ENCODE results near the gene LHFPL2. TPM values are rescaled to one million over a fixed set of nuclear protein-coding genes. Genes with fewer than 3 reads are reported as not detected.

The LHFPL2 gene
- total and polyA plus RNA-seq, 2 of the 4 experiments (the other 2 are of a cell fraction), result 6.5 to 11.3 TPM

DNA sequence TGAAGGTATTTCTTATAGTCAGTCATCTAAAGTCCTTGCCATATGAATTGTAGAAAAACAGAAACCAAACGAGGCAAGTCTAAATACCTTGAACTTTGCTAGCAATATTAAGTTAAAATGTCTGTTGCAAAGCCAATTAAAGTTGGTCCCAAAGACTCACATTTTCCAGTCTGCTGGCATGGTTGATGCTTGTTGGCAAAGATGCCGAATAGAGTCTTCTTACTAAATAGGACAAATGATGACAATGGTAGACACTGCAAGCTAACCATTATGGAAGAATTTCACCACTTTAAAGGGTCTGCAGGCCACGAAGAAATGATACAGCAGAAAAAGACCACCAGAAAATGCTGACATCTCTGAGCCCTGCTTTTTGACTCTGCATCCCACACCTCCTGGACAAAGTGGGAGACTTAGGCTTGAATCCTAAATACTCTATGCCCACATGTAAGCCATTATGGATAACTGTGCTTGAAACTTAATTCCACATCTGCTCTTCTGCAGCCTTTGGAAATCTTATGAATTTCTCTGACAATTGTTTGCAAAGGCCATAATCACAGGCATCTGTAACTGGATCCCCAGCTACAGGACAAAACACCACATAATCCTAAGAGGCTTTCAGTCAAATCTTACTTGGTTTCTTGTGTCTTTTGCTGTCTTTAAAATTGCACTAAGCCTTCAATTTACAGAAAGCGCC, 61.3 kb downstream of the LHFPL2 start:
- Histone ChIP-seq H3K23ac (ENCODE audit: low read depth, low read length) (peak overlapping the region; percentile 30; the same call in 1 of the 2 replicates), H4K91ac (ENCODE audit: insufficient read depth, low read depth, low read length) (peak overlapping the region; percentile 37; the same call in 1 of the 2 replicates), H3K9me1 (ENCODE audit: insufficient read depth, low read length) (peaks cover 30% of the 10 kb centered on the region), H3K14ac (replicated peaks; ENCODE audit: low read depth, low read length) (peak overlapping the region; percentile 33; the same call in 1 of the 2 replicates), H3K9me3 (ENCODE audit: control insufficient read depth, insufficient read depth, low read length) (no peaks in the 10 kb centered on the region), H3K4me3 (ENCODE audit: insufficient read depth, low read depth, low read length) (no peak overlapping the region), H2BK120ac (ENCODE audit: low read depth, low read length) (peak overlapping the region; percentile 28), H3K4me2 (ENCODE audit: low read depth, low read length) (no peak overlapping the region), H3K18ac (ENCODE audit: low read depth, low read length) (peak overlapping the region; percentile 77), H3K4me1 (ENCODE audit: control insufficient read depth, insufficient read depth, low read length) (peaks cover 27% of the 10 kb centered on the region), H3K9ac (ENCODE audit: low read depth, low read length) (no peak overlapping the region), H4K5ac (ENCODE audit: low read depth, low read length) (peak overlapping the region; percentile 51), H2AK5ac (ENCODE audit: low read depth, low read length) (peak overlapping the region; percentile 52; the same call in 1 of the 2 replicates), H2AFZ (replicated peaks; ENCODE audit: low read length, poor library complexity) (no peak overlapping the region), H3K27me3 (ENCODE audit: control insufficient read depth, insufficient read depth, low read length) (no peaks in the 10 kb centered on the region), H3K79me1 (ENCODE audit: low read depth in 1 of 2, low read length in 2 of 2) (peaks cover 28 to 49% of the 10 kb centered on the region in 2 experiments), H3K56ac (ENCODE audit: extremely low read depth, insufficient read depth, low read length) (peak overlapping the region; percentile 18; the same call in 1 of the 2 replicates), H2BK15ac (ENCODE audit: low read depth, low read length) (peak overlapping the region; percentile 72; the same call in 1 of the 3 replicates), H2BK20ac (ENCODE audit: low read depth, low read length) (peak overlapping the region; percentile 65), H4K8ac (ENCODE audit: low read depth in 2 of 2, low read length in 2 of 2) (peak overlapping the region; percentile 0 to 43; a peak in 2 of 4 replicates), H4K20me1 (ENCODE audit: insufficient read depth, low read length) (peaks cover 7% of the 10 kb centered on the region), H3K36me3 (ENCODE audit: control insufficient read depth, insufficient read depth, low read length) (peaks cover 7% of the 10 kb centered on the region), H2BK5ac (ENCODE audit: low read depth, low read length, poor library complexity, severe bottlenecking) (peak overlapping the region; percentile 38), H3K27ac (ENCODE audit: insufficient read depth, low read length) (peak overlapping the region; percentile 47), H2AK9ac (replicated peaks; ENCODE audit: low read depth, low read length, poor library complexity) (no peak overlapping the region), H3K4ac (ENCODE audit: low read depth, low read length) (peak overlapping the region; percentile 42)
- intact Hi-C loops (cut with micrococcal nuclease) (no loop called here), dilution Hi-C loops (cut with HindIII; ENCODE audit: low sequenced_read_pairs, unreplicated experiment) (no loop called here), in situ Hi-C loops (cut with MboI; ENCODE audit: low sequenced_read_pairs) (no loop called here)
- DNase-seq (no peak), ATAC-seq (ENCODE audit: low read depth) (no peak)
- WGBS, 2 experiments (ENCODE audit: extremely low coverage in 2 of 2, insufficient read length in 1 of 2), result no CpG with 5 or more reads among the region's 4 CpGs
- no TSS peak for BruUV-seq (replicated peaks)
- ChIA-PET POLR2A (ENCODE audit: unreplicated experiment) (no interaction called here), CTCF (no interaction called here)
- TF ChIP-seq, protein P1, sequence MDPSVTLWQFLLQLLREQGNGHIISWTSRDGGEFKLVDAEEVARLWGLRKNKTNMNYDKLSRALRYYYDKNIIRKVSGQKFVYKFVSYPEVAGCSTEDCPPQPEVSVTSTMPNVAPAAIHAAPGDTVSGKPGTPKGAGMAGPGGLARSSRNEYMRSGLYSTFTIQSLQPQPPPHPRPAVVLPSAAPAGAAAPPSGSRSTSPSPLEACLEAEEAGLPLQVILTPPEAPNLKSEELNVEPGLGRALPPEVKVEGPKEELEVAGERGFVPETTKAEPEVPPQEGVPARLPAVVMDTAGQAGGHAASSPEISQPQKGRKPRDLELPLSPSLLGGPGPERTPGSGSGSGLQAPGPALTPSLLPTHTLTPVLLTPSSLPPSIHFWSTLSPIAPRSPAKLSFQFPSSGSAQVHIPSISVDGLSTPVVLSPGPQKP (IDR thresholded peaks at IDR 0.05; ENCODE audit: borderline replicate concordance, low read depth, low read length), result no peak
- TF ChIP-seq CTCF (conservative IDR thresholded peaks at IDR 0.05; ENCODE audit: low read depth, low read length), result no peak

Data from IMR-90 (cell line).